ENCODE data around the gene LITAF. TPM values are rescaled to one million over a fixed set of nuclear protein-coding genes. Genes with fewer than 3 reads are reported as not detected.
"Not testable (repeated sequence)": the region's sequence is repeated elsewhere in the genome, so short reads cannot be mapped to it uniquely, and the experiment has no call there.

LITAF gene
- total RNA-seq, 2 donors from 2014 or later = 144 to 211 TPM

DNA sequence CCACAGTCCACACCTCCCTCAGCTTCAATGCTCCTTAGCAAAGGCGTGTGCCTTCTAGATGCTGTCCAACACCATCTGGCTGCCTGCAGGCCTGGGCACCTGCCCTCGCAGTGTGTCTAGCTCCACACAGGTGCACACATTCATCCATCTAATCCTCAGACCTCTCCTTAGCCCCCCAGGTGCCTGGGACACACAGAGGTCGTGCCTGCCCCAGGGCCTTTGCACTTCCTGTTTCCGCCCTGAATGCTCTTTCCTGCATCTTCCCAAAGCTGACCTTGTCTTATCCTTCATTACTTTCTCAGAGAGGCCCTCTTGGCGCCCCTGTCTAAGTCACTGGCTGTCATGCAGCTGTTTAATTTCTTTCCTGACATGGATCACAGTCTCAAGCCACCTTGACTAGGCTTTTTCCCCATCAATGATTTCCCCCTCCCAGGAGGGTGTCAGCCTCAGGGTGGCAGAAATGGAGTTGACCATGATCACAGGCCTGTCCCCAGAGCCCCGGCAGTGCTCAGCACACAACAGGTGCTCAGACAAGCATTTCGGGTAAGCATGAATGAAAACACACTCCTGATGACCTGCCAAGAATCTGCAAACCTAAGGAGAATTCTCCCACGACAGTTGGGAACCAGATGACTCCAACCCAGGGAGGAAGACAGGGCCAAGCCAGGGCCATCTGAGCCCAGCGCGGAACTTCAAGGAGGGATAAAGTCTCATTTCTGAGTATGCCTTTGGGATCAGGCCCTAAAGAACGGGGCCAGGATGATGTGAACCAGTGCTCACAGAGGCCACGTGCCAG, 76.3 kb downstream of the LITAF start:
- Histone ChIP-seq H3K9ac (ENCODE audit: low read depth in 2 of 2, low read length in 2 of 2) (no peak overlapping the region), H3K27ac (no peak overlapping the region), H3K36me3 (no peaks in the 10 kb centered on the region), H3K4me1 (no peaks in the 10 kb centered on the region), H3K27me3 (no peaks in the 10 kb centered on the region), H3K4me3 (no peak overlapping the region), H3K9me3 (no peaks in the 10 kb centered on the region)
- intact Hi-C loops (cut with DNase I) = no loop called here
- TF ChIP-seq, protein P1, sequence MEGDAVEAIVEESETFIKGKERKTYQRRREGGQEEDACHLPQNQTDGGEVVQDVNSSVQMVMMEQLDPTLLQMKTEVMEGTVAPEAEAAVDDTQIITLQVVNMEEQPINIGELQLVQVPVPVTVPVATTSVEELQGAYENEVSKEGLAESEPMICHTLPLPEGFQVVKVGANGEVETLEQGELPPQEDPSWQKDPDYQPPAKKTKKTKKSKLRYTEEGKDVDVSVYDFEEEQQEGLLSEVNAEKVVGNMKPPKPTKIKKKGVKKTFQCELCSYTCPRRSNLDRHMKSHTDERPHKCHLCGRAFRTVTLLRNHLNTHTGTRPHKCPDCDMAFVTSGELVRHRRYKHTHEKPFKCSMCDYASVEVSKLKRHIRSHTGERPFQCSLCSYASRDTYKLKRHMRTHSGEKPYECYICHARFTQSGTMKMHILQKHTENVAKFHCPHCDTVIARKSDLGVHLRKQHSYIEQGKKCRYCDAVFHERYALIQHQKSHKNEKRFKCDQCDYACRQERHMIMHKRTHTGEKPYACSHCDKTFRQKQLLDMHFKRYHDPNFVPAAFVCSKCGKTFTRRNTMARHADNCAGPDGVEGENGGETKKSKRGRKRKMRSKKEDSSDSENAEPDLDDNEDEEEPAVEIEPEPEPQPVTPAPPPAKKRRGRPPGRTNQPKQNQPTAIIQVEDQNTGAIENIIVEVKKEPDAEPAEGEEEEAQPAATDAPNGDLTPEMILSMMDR (IDR thresholded peaks at IDR 0.05) = no peak
- DNase-seq = no peak

DNA sequence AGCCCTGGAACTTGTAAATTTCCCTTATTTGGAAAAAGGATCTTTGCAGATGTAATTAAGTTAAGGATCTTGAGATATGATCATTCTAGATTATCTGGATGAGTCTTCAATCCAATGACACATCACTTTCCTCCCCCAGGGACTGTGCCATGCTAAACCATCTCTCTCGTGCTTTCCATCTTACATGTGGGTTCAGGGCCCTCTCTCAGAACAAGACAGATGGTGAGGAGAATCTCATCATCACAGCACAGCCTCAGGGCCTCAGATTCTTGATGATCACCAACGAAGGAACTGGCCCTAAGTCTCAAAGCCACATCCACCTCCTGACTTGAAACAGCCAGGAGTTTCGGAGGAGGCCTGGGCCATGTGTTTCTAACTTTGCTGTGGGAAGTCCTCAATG, 78.7 kb downstream of the LITAF start:
- H3K27me3 ChIP-seq = no peaks in the 10 kb centered on the region
- intact Hi-C loops (cut with DNase I) = no loop called here
- no peak overlapping the region for H3K27ac ChIP-seq
- no peaks in the 10 kb centered on the region for H3K4me1 ChIP-seq
- H3K36me3 ChIP-seq = no peaks in the 10 kb centered on the region
- H3K9me3 ChIP-seq = no peaks in the 10 kb centered on the region
- no peak for DNase-seq
- no peak overlapping the region for H3K9ac ChIP-seq (ENCODE audit: low read depth in 2 of 2, low read length in 2 of 2)
- TF ChIP-seq, protein P1 (IDR thresholded peaks at IDR 0.05) = no peak
- no peak overlapping the region for H3K4me3 ChIP-seq

DNA sequence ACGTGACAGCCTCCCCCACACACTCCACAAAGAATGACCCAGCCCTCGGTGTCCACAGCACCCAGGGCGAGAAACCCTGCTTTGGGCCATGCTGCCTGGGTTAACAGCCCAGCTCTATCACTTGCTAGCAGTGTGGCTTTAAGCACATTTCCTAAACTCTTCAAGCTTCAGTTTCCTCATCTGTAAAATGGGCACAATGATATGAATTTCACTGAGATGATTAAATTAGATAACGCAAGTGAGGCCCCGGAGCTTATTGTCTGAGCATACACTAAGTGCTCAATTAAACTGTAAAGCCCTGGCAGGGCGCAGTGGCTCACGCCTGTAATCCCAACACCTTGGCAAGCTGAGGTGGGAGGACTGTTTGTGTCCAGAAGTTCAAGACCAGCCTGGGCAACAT, 79.4 kb downstream of the LITAF start:
- TF ChIP-seq, protein P1 (IDR thresholded peaks at IDR 0.05) = no peak
- Histone ChIP-seq H3K27ac (no peak overlapping the region), H3K36me3 (no peaks in the 10 kb centered on the region), H3K4me3 (no peak overlapping the region), H3K4me1 (no peaks in the 10 kb centered on the region), H3K27me3 (no peaks in the 10 kb centered on the region), H3K9ac (ENCODE audit: low read depth in 2 of 2, low read length in 2 of 2) (no peak overlapping the region), H3K9me3 (no peaks in the 10 kb centered on the region)
- no peak for DNase-seq
- intact Hi-C loops (cut with DNase I) = no loop called here

DNA sequence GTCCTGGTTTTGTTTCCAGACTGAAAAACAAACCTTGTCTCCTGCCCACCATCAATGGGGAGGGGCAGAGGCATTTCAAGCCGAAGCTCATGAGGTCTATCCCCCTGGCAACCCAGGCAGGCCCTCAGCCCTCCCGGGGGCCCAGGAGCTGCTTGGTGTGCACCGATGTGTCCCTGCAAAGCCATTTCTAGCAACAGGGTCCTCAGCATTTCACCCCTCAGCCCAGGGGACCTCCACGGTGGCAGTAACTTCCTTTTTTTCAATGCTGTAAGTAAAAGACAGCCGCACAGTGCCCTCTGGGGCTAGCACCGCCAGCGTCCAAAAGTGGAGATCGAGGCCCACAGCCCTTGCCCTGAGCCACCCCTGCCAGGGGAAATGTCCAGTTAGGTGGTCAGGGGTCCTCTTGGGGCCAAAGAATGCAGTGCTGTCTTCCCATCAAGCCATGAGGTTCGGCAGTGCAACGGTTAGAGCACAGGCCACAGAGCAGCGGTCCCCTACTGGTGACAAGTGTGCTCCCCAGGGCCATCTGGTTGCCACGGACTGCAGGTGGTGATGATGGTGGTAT, 79.9 kb downstream of the LITAF start:
- H3K27me3 ChIP-seq = no peaks in the 10 kb centered on the region
- H3K9ac ChIP-seq (ENCODE audit: low read depth in 2 of 2, low read length in 2 of 2) = no peak overlapping the region
- DNase-seq = no peak
- H3K27ac ChIP-seq = no peak overlapping the region
- no peaks in the 10 kb centered on the region for H3K36me3 ChIP-seq
- H3K9me3 ChIP-seq = no peaks in the 10 kb centered on the region
- TF ChIP-seq, protein P1 (IDR thresholded peaks at IDR 0.05) = no peak
- no peak overlapping the region for H3K4me3 ChIP-seq
- intact Hi-C loops (cut with DNase I) = no loop called here
- no peaks in the 10 kb centered on the region for H3K4me1 ChIP-seq

DNA sequence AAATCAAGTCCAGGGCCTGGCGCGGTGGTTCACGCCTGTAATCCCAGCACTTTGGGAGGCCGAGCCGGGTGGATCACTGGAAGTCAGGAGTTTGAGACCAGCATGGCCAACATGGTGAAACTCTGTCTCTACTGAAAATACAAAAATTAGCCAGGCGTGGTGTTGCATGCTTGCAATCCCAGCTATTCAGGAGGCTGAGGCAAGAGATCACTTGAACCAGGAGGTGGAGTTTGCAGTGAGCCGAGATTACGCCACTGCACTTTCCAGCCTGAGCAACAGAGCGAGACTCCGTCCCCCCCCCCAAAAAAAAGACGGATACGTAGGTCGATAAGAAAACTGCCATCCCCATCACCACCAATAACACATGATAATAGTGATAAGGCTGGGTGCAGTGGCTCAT, 82.5 kb downstream of the LITAF start:
- H3K9ac ChIP-seq (ENCODE audit: low read depth in 2 of 2, low read length in 2 of 2); H3K36me3 ChIP-seq; DNase-seq; H3K4me3 ChIP-seq; H3K27ac ChIP-seq; H3K9me3 ChIP-seq; H3K27me3 ChIP-seq; H3K4me1 ChIP-seq; intact Hi-C loops (cut with DNase I): not testable (repeated sequence)

DNA sequence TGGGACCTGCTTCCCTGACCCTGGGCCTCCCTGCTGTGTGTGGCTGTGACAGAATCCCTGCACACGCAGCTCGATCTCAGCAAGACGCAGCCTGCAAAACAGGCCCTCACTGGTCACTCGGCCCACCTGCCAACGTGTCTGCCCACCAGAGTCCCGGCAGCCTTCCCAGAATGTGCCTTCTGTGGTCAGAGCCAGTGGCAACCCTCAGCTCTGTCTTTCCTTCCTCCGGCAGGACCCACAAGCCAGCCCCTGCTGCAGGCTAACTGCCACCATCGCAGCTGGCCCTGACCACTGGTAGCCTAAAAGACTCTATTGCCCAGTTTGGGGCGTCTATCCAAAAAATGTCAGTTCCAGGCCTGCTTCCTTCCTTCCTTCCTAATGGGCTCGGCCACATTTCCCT, 83.2 kb downstream of the LITAF start:
- no peaks in the 10 kb centered on the region for H3K36me3 ChIP-seq
- no peaks in the 10 kb centered on the region for H3K27me3 ChIP-seq
- no peaks in the 10 kb centered on the region for H3K9me3 ChIP-seq
- DNase-seq = no peak
- H3K4me1 ChIP-seq = no peaks in the 10 kb centered on the region
- intact Hi-C loops (cut with DNase I) = no loop called here
- no peak overlapping the region for H3K4me3 ChIP-seq
- H3K27ac ChIP-seq = no peak overlapping the region
- TF ChIP-seq, protein P1 (IDR thresholded peaks at IDR 0.05) = no peak
- H3K9ac ChIP-seq (ENCODE audit: low read depth in 2 of 2, low read length in 2 of 2) = no peak overlapping the region
